ENCODE results near the gene ZNF296. TPM values are rescaled to one million over a fixed set of nuclear protein-coding genes. Genes with fewer than 3 reads are reported as not detected.

ZNF296 gene
- total and polyA plus RNA-seq, 2 of the 13 experiments (the other 11 are each of a cell fraction or from before 2014, with no cell fraction given), result 0.26 to 0.62 TPM

- TF ChIP-seq AFF4 (CRISPR knock-in tag; IDR thresholded peaks at IDR 0.05) (no peak), ZBTB7A (CRISPR knock-in tag; IDR thresholded peaks at IDR 0.05) (0 out of 2 replicates have a peak, but pooled peaks have one; percentile 36), AGO1 (IDR thresholded peaks at IDR 0.05; ENCODE audit: low read depth, low read length, poor library complexity, severe bottlenecking) (peak; percentile 90), NCOA1 (CRISPR knock-in tag; IDR thresholded peaks at IDR 0.05) (peak; percentile 77; the same call in 1 of the 2 replicates), SRY (CRISPR knock-in tag; IDR thresholded peaks at IDR 0.05) (0 out of 2 replicates have a peak, but pooled peaks have one; percentile 25), POLR2AphosphoS5 (IDR thresholded peaks at IDR 0.05; ENCODE audit: low read depth, low read length) (peak; percentile 53), ZBTB7B (CRISPR knock-in tag; IDR thresholded peaks at IDR 0.05) (peak; percentile 75; the same call in 1 of the 2 replicates), SMC3 (IDR thresholded peaks at IDR 0.05; ENCODE audit: low read length) (no peak), GATAD1 (CRISPR knock-in tag; IDR thresholded peaks at IDR 0.05) (peak; percentile 94), PCBP1 (IDR thresholded peaks at IDR 0.05; ENCODE audit: borderline replicate concordance, low read depth, low read length) (no peak), MTF2 (CRISPR knock-in tag; IDR thresholded peaks at IDR 0.05; ENCODE audit: borderline replicate concordance) (no peak), MLX (CRISPR knock-in tag; IDR thresholded peaks at IDR 0.05) (no peak), ZNF790 (CRISPR knock-in tag; IDR thresholded peaks at IDR 0.05; ENCODE audit: borderline replicate concordance) (no peak), RBM22 (optimal IDR thresholded peaks at IDR 0.05; ENCODE audit: low read length) (peak; percentile 79), SOX13 (IDR thresholded peaks at IDR 0.05) (no peak), SOX13 (CRISPR knock-in tag; conservative IDR thresholded peaks at IDR 0.05 in 1 of 2, IDR thresholded peaks at IDR 0.05 in 1 of 2) (no peak; a peak in 1 of 4 replicates), E2F5 (CRISPR knock-in tag; conservative IDR thresholded peaks at IDR 0.05) (no peak; the same call in 1 of the 2 replicates), ZNF160 (CRISPR knock-in tag; IDR thresholded peaks at IDR 0.05) (no peak), ZNF558 (CRISPR knock-in tag; IDR thresholded peaks at IDR 0.05; ENCODE audit: borderline replicate concordance) (peak; percentile 69; the same call in 1 of the 2 replicates), HDAC2 (CRISPR knock-in tag; IDR thresholded peaks at IDR 0.05) (peak; percentile 39; the same call in 1 of the 2 replicates), ONECUT2 (CRISPR knock-in tag; IDR thresholded peaks at IDR 0.05) (0 out of 2 replicates have a peak, but pooled peaks have one; percentile 16), ZFP1 (CRISPR knock-in tag; IDR thresholded peaks at IDR 0.05) (no peak), NAIF1 (CRISPR knock-in tag; IDR thresholded peaks at IDR 0.05; ENCODE audit: borderline replicate concordance) (peak; percentile 61; the same call in 1 of the 2 replicates), ZC3H13 (CRISPR knock-in tag; IDR thresholded peaks at IDR 0.05) (peak; percentile 63; the same call in 1 of the 2 replicates), KAT8 (CRISPR knock-in tag; IDR thresholded peaks at IDR 0.05) (peak; percentile 87)
Measured at GRCh38 chr19:45092747-45093678, 16.7 kb upstream of the ZNF296 start, which contains the start of gene PPP1R37 (continued).
